GM13976 (cell line): Measurements from ENCODE around the gene CCDC195.

Source experiments
- DNase-seq: peaks from one replicate; pipeline ENCODE4 v3.0.0; 2012; ENCODE audit warnings: low spot score
- in situ Hi-C: fragments of 300-500 bp; cut with MboI; formaldehyde crosslinking; loops from one replicate; pipeline ENCODE4 v1.12.0; 2022; ENCODE audit warnings: low sequenced_read_pairs, mixed read lengths, inconsistent platforms; ENCODE audit not compliant: unreplicated experiment
- TF ChIP-seq, protein P1 (sequence below): IDR thresholded peaks from 2 replicates; pipeline ENCODE4 v1.5.1; 2012; ENCODE audit warnings: borderline replicate concordance, mild to moderate bottlenecking; ENCODE audit not compliant: insufficient read depth; ENCODE audit errors: extremely low read depth, missing control alignments, control extremely low read depth

Gene CCDC195, protein sequence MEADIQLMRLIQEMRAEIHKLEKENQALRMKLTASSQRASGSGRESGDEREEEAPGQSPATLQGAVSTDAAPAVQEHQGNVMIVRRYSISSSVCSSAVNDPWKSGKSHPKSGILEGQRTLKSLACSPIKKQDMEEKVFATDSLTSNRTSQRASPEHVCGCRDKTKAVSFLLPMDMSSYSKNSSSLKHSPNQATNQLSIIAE

DNA sequence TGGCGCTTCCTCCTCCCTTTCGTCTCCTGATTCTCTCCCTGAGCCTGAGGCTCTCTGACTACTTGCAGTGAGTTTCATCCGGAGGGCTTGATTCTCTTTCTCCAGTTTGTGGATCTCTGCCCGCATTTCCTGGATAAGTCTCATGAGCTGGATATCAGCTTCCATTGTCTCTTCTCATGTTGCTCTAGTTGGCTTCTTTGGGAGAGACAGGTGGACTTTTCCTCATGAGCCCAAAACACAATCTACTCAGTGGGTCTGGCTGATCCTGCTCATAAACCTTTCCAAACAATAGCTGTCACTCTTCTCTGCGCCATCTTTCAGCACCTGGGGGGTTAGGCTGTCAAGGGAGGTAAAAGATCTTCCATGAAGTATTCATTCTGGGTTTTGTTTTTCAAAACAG is at the start of gene CCDC195:
Gene CCDC195, minus strand, starts transcription at position 165 of the 400 bp plus-strand sequence. Its CDS starts 0 bp downstream, at position 165.
- no peak for DNase-seq
- TF ChIP-seq, protein P1, sequence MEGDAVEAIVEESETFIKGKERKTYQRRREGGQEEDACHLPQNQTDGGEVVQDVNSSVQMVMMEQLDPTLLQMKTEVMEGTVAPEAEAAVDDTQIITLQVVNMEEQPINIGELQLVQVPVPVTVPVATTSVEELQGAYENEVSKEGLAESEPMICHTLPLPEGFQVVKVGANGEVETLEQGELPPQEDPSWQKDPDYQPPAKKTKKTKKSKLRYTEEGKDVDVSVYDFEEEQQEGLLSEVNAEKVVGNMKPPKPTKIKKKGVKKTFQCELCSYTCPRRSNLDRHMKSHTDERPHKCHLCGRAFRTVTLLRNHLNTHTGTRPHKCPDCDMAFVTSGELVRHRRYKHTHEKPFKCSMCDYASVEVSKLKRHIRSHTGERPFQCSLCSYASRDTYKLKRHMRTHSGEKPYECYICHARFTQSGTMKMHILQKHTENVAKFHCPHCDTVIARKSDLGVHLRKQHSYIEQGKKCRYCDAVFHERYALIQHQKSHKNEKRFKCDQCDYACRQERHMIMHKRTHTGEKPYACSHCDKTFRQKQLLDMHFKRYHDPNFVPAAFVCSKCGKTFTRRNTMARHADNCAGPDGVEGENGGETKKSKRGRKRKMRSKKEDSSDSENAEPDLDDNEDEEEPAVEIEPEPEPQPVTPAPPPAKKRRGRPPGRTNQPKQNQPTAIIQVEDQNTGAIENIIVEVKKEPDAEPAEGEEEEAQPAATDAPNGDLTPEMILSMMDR = no peak
- in situ Hi-C loops = no loop called here

DNA sequence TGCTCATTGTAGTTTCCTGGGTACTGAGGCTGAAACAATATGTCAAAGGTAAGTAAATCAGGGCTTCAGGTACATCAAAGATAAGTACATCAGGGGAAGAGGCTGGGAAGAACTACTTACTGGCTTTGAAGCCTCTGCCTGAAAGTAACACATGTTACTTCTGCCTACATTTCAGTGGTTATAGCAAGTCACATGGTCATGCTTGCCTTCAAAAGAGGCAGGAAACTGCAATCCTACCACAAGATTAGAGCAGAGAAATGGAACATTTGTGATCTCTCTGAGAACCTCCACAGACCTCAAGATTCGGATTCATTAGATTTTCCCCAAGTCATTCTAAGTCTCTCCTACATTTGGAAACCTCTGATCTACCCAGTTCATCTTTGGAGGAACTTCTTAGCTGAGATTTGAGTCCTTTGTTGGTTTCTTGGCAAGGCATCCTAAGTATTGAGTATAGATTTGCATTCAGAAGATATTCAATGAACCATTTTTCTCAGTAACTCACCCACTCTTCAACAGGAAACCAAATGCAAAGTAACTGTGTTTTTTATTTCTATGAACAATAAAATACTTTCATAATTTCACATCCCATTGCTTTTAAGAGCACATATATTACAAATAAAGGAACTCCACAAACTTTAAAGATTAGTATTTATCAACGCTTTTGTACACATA is 48.5 kb upstream of the CCDC195 start:
- in situ Hi-C loops = no loop called here
- TF ChIP-seq, protein P1 = no peak
- DNase-seq = no peak

DNA sequence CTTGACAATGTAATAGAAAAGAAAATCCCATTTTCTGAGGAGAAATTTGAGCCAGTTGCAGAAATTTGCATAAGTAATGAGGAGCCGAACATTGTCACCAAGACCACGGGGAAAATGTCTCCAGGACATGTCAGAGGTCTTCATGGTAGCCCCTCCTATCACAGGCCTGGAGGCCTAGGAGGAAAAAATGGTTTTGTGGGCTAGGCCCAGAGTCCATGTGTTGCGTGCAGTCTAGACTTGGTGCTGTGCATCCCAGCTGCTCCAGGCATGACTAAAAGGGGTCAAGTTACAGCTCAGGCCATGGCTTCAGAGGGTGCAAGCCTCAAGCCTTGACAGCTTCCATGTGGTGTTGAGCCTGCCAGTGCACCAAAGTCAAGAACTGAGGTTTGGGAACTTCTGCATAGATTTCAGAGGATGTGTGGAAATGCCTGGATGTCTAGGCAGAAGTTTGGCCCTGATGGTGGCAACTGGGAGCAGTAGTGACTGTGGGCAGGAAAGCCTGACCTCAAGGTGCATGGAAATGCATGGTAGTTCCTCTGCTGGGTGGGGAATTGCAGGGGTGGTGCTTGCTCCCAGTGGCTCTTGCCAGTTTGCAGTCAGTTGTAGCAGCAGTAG is 41.9 kb upstream of the CCDC195 start:
- TF ChIP-seq, protein P1 = no peak
- in situ Hi-C loops = no loop called here
- DNase-seq = no peak

DNA sequence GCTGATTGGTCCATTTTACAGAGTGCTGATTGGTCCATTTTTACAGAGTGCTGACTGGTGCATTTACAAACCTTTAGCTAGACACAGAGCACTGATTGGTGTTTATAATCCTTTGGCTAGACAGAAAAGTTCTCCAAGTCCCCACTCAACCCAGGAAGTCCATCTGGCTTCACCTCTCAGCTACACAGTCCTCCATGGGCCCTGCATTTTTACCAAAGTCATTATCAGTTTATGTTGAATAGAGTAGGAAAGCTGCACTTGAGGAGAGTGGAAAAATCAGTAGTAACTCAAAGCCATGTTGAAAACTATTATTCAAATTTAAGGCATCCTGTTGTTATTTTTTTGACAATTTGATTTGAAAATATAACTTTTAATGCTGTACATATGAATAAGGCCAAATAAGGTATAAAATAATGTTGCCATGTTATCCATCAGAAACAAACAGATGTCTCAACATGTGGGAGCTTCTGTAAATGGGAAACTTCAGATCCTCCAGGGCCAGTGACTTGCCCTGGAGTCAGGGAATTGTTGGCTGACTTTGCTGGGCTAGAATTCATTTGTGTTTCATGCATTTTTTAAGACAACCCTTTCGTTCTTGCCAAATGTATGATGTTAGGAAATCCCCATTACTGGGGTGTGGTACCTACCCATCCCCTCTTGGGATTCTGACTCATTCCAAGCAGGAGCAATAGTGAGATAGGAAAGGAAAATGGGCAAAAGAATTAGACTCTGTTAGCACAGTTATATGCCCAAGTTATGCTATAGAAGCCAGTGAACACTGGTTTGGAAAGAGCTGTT is 37.8 kb upstream of the CCDC195 start:
- no peak for DNase-seq
- in situ Hi-C loops = no loop called here
- TF ChIP-seq, protein P1 = no peak

DNA sequence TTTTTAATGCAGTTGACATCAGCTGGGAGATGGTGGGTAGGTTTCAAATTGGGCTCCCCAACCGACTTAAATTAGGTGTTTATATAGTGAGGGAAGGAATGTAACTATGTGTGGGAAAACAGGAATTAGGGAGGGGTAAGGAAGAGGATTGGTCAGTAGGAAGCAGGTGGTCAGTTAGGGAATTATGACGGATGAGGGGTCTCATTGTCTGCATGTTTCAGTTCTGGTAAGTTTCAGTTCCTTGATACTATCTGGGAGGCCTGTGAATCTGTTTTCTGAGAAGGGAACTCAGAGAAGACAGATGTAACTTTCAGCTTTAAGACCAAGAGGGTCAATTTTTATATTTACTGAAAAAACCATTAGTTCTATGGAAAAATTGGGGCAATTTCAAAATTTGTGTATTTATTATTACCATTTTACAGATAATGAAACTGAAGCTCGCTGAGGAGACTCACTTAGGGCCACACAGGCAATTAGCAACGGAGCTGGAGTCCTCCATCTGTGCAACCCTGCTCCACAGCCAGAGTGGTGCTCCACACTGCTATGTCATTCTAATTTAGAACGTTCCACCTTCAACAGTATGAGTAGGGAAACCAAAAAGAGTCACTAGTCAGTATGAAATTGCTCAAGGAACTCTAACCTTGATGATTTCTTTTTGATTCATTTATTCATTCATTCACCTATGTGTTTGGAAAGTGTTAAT is 36.0 kb upstream of the CCDC195 start:
- in situ Hi-C loops = no loop called here
- TF ChIP-seq, protein P1 = no peak
- no peak for DNase-seq

DNA sequence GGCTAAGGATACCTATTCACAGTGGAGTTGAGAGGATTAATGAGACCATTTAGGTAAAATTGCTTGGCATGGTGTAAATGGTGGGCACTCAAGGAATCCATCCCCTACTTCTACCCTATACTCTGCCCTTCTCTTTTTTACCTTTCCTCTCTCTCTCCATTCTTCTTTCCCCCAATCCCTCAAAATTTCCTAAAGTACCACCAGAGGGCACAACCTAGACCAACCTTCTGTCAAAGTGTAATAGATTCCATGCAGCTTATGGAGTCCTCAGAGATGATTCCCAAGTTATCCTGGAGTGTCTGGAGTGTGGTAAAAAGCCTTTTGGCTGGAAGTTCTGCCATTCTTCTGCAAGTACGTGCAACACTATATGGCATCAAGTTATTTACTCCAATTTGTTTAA is 33.0 kb upstream of the CCDC195 start:
- in situ Hi-C loops = no loop called here
- TF ChIP-seq, protein P1 = no peak
- no peak for DNase-seq
